ENCODE measurements around the gene ADGRA1.

ADGRA1 gene

GRCh38 chr10:133139551-133140065, 51.9 kb downstream of the ADGRA1 start:
- H3K27me3 ChIP-seq (ENCODE audit: insufficient read depth, low read length, poor library complexity), result no peaks in the 10 kb centered on the region
- H4K20me1 ChIP-seq (ENCODE audit: insufficient read depth, low read length), result peaks cover 2% of the 10 kb centered on the region; the same call in 1 of the 2 replicates
- TF ChIP-seq EZH2 (IDR thresholded peaks at IDR 0.05; ENCODE audit: borderline replicate concordance, low read depth, low read length, severe bottlenecking) (no peak), CTCF (IDR thresholded peaks at IDR 0.05; ENCODE audit: borderline replicate concordance, extremely low read depth, low read length, poor library complexity, severe bottlenecking) (no peak)
- H3K9me3 ChIP-seq (ENCODE audit: insufficient read depth, low read length, severe bottlenecking), result no peaks in the 10 kb centered on the region
- no peak overlapping the region for H3K4me2 ChIP-seq (ENCODE audit: insufficient read depth, low read length)
- H3K9ac ChIP-seq (ENCODE audit: low read depth, low read length), result no peak overlapping the region
- no peak overlapping the region for H3K4me3 ChIP-seq (ENCODE audit: low read depth in 1 of 2, low read length in 2 of 2)
- H3K27ac ChIP-seq (ENCODE audit: low read length), result no peak overlapping the region
- no peaks in the 10 kb centered on the region for H3K36me3 ChIP-seq (ENCODE audit: insufficient read depth, low read length)
- DNase-seq, result no peak
- no peaks in the 10 kb centered on the region for H3K79me2 ChIP-seq (ENCODE audit: insufficient read depth, low read length)
- no peak overlapping the region for H2AFZ ChIP-seq (ENCODE audit: low read depth, low read length)
- no peak for ATAC-seq (ENCODE audit: insufficient read depth, low read depth)
- H3K4me1 ChIP-seq (ENCODE audit: insufficient read depth, low read length), result no peaks in the 10 kb centered on the region

GRCh38 chr10:133140417-133141143, 52.9 kb downstream of the ADGRA1 start:
- TF ChIP-seq CTCF (IDR thresholded peaks at IDR 0.05; ENCODE audit: borderline replicate concordance, extremely low read depth, low read length, poor library complexity, severe bottlenecking) (no peak), EZH2 (IDR thresholded peaks at IDR 0.05; ENCODE audit: borderline replicate concordance, low read depth, low read length, severe bottlenecking) (no peak)
- Histone ChIP-seq H3K27ac (ENCODE audit: low read length) (no peak overlapping the region), H3K79me2 (ENCODE audit: insufficient read depth, low read length) (no peaks in the 10 kb centered on the region), H3K36me3 (ENCODE audit: insufficient read depth, low read length) (no peaks in the 10 kb centered on the region), H3K4me1 (ENCODE audit: insufficient read depth, low read length) (no peaks in the 10 kb centered on the region), H3K4me2 (ENCODE audit: insufficient read depth, low read length) (no peak overlapping the region), H3K9ac (ENCODE audit: low read depth, low read length) (no peak overlapping the region), H4K20me1 (ENCODE audit: insufficient read depth, low read length) (no peaks in the 10 kb centered on the region; the same call in 1 of the 2 replicates), H3K4me3 (ENCODE audit: low read depth in 1 of 2, low read length in 2 of 2) (no peak overlapping the region), H3K9me3 (ENCODE audit: insufficient read depth, low read length, severe bottlenecking) (no peaks in the 10 kb centered on the region), H2AFZ (ENCODE audit: low read depth, low read length) (no peak overlapping the region), H3K27me3 (ENCODE audit: insufficient read depth, low read length, poor library complexity) (no peaks in the 10 kb centered on the region)
- ATAC-seq (ENCODE audit: insufficient read depth, low read depth) (no peak), DNase-seq (no peak)

- no peak overlapping the region for H3K4me3 ChIP-seq (ENCODE audit: low read depth in 1 of 2, low read length in 2 of 2)
- H2AFZ ChIP-seq (ENCODE audit: low read depth, low read length), result no peak overlapping the region
- H3K36me3 ChIP-seq (ENCODE audit: insufficient read depth, low read length), result no peaks in the 10 kb centered on the region
- no peaks in the 10 kb centered on the region for H3K79me2 ChIP-seq (ENCODE audit: insufficient read depth, low read length)
- no peaks in the 10 kb centered on the region for H3K4me1 ChIP-seq (ENCODE audit: insufficient read depth, low read length)
- H3K27ac ChIP-seq (ENCODE audit: low read length), result no peak overlapping the region
- H3K9ac ChIP-seq (ENCODE audit: low read depth, low read length), result no peak overlapping the region
- no peak for TF ChIP-seq EZH2 (IDR thresholded peaks at IDR 0.05; ENCODE audit: borderline replicate concordance, low read depth, low read length, severe bottlenecking)
- no peak for TF ChIP-seq CTCF (IDR thresholded peaks at IDR 0.05; ENCODE audit: borderline replicate concordance, extremely low read depth, low read length, poor library complexity, severe bottlenecking)
- H4K20me1 ChIP-seq (ENCODE audit: insufficient read depth, low read length), result no peaks in the 10 kb centered on the region; the same call in 1 of the 2 replicates
- H3K9me3 ChIP-seq (ENCODE audit: insufficient read depth, low read length, severe bottlenecking), result no peaks in the 10 kb centered on the region
- DNase-seq (no peak), ATAC-seq (ENCODE audit: insufficient read depth, low read depth) (no peak)
- no peak overlapping the region for H3K4me2 ChIP-seq (ENCODE audit: insufficient read depth, low read length)
- H3K27me3 ChIP-seq (ENCODE audit: insufficient read depth, low read length, poor library complexity), result peaks cover 3% of the 10 kb centered on the region
Measured at GRCh38 chr10:133141144-133141957, 53.6 kb downstream of the ADGRA1 start.

Data from DND-41 (cell line).